Heart right ventricle (tissue), 16 donors: ENCODE measurements around the gene MEPCE. TPM values are rescaled to one million over a fixed set of nuclear protein-coding genes. Genes with fewer than 3 reads are reported as not detected.

Experiments used
- ATAC-seq, 8 donors: fragments of 200-7000 bp; cut with Tn5 transposase; one replicate each; pipeline ENCODE4 v1.9.1; 2020; ENCODE audit warnings: mild to moderate bottlenecking in 8 of 8, moderate library complexity in 8 of 8, moderate number of reproducible peaks in 1 of 8
- DNase-seq, 2 donors: peaks; one replicate each; pipeline ENCODE4 v3.0.0-alpha.2; 2020
- H3K27ac ChIP-seq, 10 donors: fragments of 200-600 bp; sonication (generic) in 2 of 10; one replicate each; pipeline versions ENCODE4 v1.5.0 to v1.8.0; 2020 to 2022; ENCODE audit warnings: mild to moderate bottlenecking in 3 of 10
- H3K27me3 ChIP-seq, 7 donors: fragments of 200-600 bp; one replicate each; pipeline ENCODE4 v1.8.0; 2021 to 2022; ENCODE audit warnings: mild to moderate bottlenecking in 2 of 7
- H3K36me3 ChIP-seq, 9 donors: fragments of 200-600 bp; sonication (generic) in 1 of 9; one replicate each; pipeline versions ENCODE4 v1.5.0 to v1.8.0; 2020 to 2022; ENCODE audit warnings: mild to moderate bottlenecking in 2 of 9
- H3K4me1 ChIP-seq, 9 donors: fragments of 200-600 bp; sonication (generic) in 1 of 9; one replicate each; pipeline versions ENCODE4 v1.5.0 to v1.8.0; 2020 to 2022; ENCODE audit warnings: mild to moderate bottlenecking in 4 of 9
- H3K4me3 ChIP-seq, 10 donors: fragments of 200-600 bp; sonication (generic) in 2 of 10; one replicate each; pipeline versions ENCODE4 v1.5.0 to v1.8.0; 2020 to 2022; ENCODE audit warnings: mild to moderate bottlenecking in 7 of 10, moderate library complexity in 2 of 10
- H3K9me3 ChIP-seq, 11 donors: fragments of 200-600 bp in 10 of 11; sonication (generic) in 2 of 11; one replicate each; pipeline versions ENCODE4 v1.5.0 to v1.8.0; 2013 to 2022; ENCODE audit warnings: mild to moderate bottlenecking in 2 of 11, control low read depth in 1 of 11, moderate library complexity in 1 of 11
- CTCF ChIP-seq, 9 donors: fragments of 200-600 bp; sonication (generic) in 2 of 9; IDR thresholded peaks; one replicate each; pipeline versions ENCODE4 v1.5.0 to v1.8.0; 2021 to 2022; ENCODE audit warnings: antibody characterized with exemption in 9 of 9, mild to moderate bottlenecking in 5 of 9, moderate library complexity in 1 of 9
- WGBS, 2 donors: extraction: QIAGEN DNeasy Blood & Tissue Kit; methylation state at CpG; one replicate each; pipeline ENCODE4 v1.1.7; 2013; ENCODE audit warnings: inconsistent platforms in 1 of 2; 5-methylcytosine and 5-hydroxymethylcytosine counted together
- intact Hi-C, 10 donors: fragments of 100-400 bp; cut with DNase I; formaldehyde crosslinking; loops; one replicate each; pipeline versions ENCODE4 v1.11.1 to v1.14.2; 2022
- polyA plus RNA-seq, 2 donors: library from polyadenylated mRNA; stranded (reverse); fragments of 200-250 nt; gene quantifications; one replicate each; pipeline ENCODE4 v1.2.3, GENCODE V29; 2013
- total RNA-seq, 10 donors: library from RNA; stranded (reverse); fragmentation: NEBNext Ultra II Directional in 3 of 10; extraction: Animal tissue kit (Norgen Biotek cat#: 25700) in 3 of 10; gene quantifications; one replicate each; pipeline versions ENCODE4 v1.2.1 to v1.2.4, GENCODE V29; 2021 to 2023
- donor health status: Arrhythmogenic right ventricular cardiomyopathy.
- donor health status: ischemic (EF 13 %, LVEDD 7.1; RV severe dilation, severe dysfunction).
- donor health status: healthy with polysubstance abuse.
- donor health status: DM: no; HTN: yes; CAD: no.
- donor health status: DM: no; HTN: no; CAD: no.
- donor health status: ischemic (EF 25% LVEDD 6.9; RV normal size, moderate dysfunction).
- donor health status: ischemic (EF 25% LVEDD 5.7; RV mildly dilated, moderate dysfunction).
- donor health status: healthy.
- donor health status: DM: yes; HTN: yes; CAD: no.
- donor health status: Ischemic cardiomyopathy.
- donor health status: ischemic (EF 35%, LVEDD 5.7; RV mildly dilated, moderate dysfunction).
- donor health status: nonischemic (EF 11% LVEDD 7.7; RV severe dilation, severe dysfunction).
- donor health status: DM: yes; HTN: yes; CAD: no.
- donor health status: PGD.
- donor health status: ischemic (EF 29% LVEDD 5.4; RV normal size, mild dysfunction).
- donor health status: nonischemic (EF 23%, LVEDD 6.1; RV moderate dilation, normal function).

Gene MEPCE
- total and polyA plus RNA-seq, 12 donors: 15.1 to 27.7 (median 22.7) TPM

DNA sequence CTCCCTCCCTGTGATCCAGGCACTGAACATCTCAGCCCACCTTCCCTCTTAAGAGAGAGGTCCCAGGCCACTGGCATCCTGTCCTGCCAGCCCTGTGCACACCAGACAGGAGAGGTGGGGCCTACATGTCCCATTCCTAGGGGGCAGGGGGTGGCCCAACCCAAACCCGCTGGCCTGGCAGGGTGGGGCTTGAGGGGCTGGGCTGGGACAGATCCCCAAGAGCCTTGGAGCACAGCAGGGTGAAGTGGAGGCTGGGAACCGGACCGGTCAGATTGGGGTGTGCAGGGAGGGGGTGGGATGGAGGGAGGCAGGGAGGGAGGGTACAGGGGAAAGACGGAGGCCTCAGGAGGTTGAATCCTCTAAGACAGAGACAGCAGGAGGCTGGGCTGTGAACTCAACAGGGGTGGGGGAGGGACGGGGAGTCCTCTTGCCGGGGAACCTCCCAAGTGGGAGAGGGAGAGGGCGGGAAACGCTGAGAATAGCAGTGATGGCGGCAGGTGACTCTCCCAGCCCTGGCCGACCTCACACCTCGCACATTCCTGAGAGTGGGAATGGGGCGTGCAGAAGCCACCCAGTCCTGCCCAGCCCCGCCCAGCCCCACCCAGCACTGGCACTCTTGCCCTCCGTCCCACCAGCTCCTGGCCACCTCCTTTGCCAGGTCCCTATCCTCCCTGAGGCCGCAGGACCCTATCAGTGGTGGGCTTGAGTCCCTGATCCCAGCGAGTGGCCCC lies 42.7 kb downstream of the MEPCE start:
- intact Hi-C loops: loop anchor here in 4 of 10 donors (5.0 to 10.0 kb wide), 5 partner anchors 203 to 393 kb away; partner anchors contain the start of genes GIGYF1 (in 1 of the 4), GNB2 (in 1 of the 4), SLC12A9 (in 1 of the 4) and TRIP6 (in 1 of the 4)
- Histone ChIP-seq H3K9me3 (no peaks in the 10 kb centered on the region), H3K4me1 (peaks cover 14 to 94% (median 70%) of the 10 kb centered on the region in 9 donors), H3K27me3 (no peaks in the 10 kb centered on the region), H3K4me3 (peak overlapping the region in 4 of 10 donors; percentile 5 to 21 (median 9)), H3K27ac (peak overlapping the region in 9 of 10 donors; percentile 63 to 100 (median 82)), H3K36me3 (peaks cover 0 to 93% (median 6%) of the 10 kb centered on the region in 9 donors)
- WGBS, 2 donors: 32 to 42% methylated on average over 16 of the region's 16 CpGs
- TF ChIP-seq CTCF (IDR thresholded peaks at IDR 0.05): no peak
- ATAC-seq (peak in 1 of 8 donors; percentile 0), DNase-seq (no peak)

DNA sequence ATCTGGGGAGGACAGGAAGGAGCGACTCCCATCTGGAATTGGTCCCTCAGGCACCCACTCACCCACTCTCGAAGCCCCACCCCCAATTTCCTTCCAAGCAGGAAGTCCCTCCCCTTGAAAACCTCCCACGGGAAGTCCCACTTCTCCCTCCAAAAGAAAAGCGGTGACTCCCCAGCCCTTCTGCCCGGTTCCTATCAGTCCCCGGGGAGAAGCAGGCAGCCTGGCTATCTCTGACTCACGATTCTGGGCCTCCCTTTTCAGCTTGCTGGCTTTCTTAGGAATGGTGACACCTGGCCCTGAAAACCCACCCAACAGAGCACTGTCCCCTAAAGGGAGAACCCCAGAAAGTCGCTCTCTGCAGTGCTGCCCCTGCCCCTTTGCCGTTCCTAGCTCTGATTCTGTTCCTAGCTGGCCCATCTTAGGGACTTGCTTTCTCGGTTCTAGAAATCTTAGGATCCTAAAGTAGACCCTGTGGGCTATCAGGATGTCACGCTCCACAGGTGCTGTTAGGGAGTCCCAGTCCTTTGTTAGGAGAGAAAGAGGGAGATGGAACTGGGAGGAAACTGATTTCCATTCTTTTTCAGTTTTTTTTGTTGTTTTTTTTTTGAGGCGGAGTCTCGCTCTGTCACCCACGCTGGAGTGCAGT lies 43.3 kb downstream of the MEPCE start:
- H3K27ac ChIP-seq: peak overlapping the region in 9 of 10 donors; percentile 63 to 100 (median 82)
- H3K27me3 ChIP-seq: no peaks in the 10 kb centered on the region
- peaks cover 15 to 94% (median 75%) of the 10 kb centered on the region in 9 donors for H3K4me1 ChIP-seq
- H3K9me3 ChIP-seq: no peaks in the 10 kb centered on the region
- peaks cover 0 to 86% (median 6%) of the 10 kb centered on the region in 9 donors for H3K36me3 ChIP-seq
- intact Hi-C loops: loop anchor here in 4 of 10 donors (5.0 to 10.0 kb wide), 5 partner anchors 202 to 392 kb away; partner anchors contain the start of genes GIGYF1 (in 1 of the 4), GNB2 (in 1 of the 4), SLC12A9 (in 1 of the 4) and TRIP6 (in 1 of the 4)
- peak overlapping the region in 5 of 10 donors; percentile 1 to 21 (median 8) for H3K4me3 ChIP-seq
- WGBS, 2 donors: 35 to 37% methylated on average over 14 of the region's 14 CpGs
- ATAC-seq (peak in 4 of 8 donors; percentile 21 to 43 (median 33)), DNase-seq (peak; percentile 45 to 79)
- no peak for TF ChIP-seq CTCF (IDR thresholded peaks at IDR 0.05)

GRCh38 chr7:100475549-100475948 lies 45.9 kb downstream of the MEPCE start:
- ATAC-seq (peak in 4 of 8 donors; percentile 7 to 33 (median 21)), DNase-seq (peak; percentile 56 to 65)
- H3K27me3 ChIP-seq: no peaks in the 10 kb centered on the region
- WGBS, 2 donors: 16 to 27% methylated on average over 9 of the region's 9 CpGs
- TF ChIP-seq CTCF (IDR thresholded peaks at IDR 0.05): no peak
- peak overlapping the region; percentile 2 to 100 (median 84) for H3K27ac ChIP-seq
- peaks cover 0 to 67% (median 6%) of the 10 kb centered on the region in 9 donors for H3K36me3 ChIP-seq
- H3K4me1 ChIP-seq: peaks cover 13 to 84% (median 73%) of the 10 kb centered on the region in 9 donors
- H3K4me3 ChIP-seq: peak overlapping the region in 7 of 10 donors; percentile 74 to 100 (median 98)
- intact Hi-C loops: loop anchor here in 6 of 10 donors (5.0 to 10.0 kb wide), 7 partner anchors 62 to 389 kb away; partner anchors contain the start of genes AGFG2 (in 1 of the 6), GIGYF1 (in 1 of the 6), GNB2 (in 1 of the 6) and SLC12A9 (in 1 of the 6)
- no peaks in the 10 kb centered on the region for H3K9me3 ChIP-seq
